Measurements from ENCODE around the gene ALKBH2.
"Not testable (repeated sequence)": the region's sequence is repeated elsewhere in the genome, so short reads cannot be mapped to it uniquely, and the experiment has no call there.

Gene ALKBH2

GRCh38 chr12:109065154-109065852, 28.0 kb downstream of the ALKBH2 start:
- no peak for DNase-seq

- DNase-seq = no peak
Measured at GRCh38 chr12:109064143-109064542, 29.1 kb downstream of the ALKBH2 start.

- DNase-seq = no peak
Measured at GRCh38 chr12:109058773-109059172, 34.5 kb downstream of the ALKBH2 start.

GRCh38 chr12:109057376-109057775, 35.9 kb downstream of the ALKBH2 start:
- no peak for DNase-seq

GRCh38 chr12:109056891-109057290, 36.4 kb downstream of the ALKBH2 start:
- no peak for DNase-seq

- no peak for DNase-seq
Measured at GRCh38 chr12:109054520-109054919, 38.8 kb downstream of the ALKBH2 start.

- DNase-seq = not testable (repeated sequence)
Measured at GRCh38 chr12:109054124-109054513, 39.2 kb downstream of the ALKBH2 start.

GRCh38 chr12:109053382-109054123, 39.7 kb downstream of the ALKBH2 start:
- DNase-seq = peak; percentile 18

GRCh38 chr12:109052414-109053323, 40.6 kb downstream of the ALKBH2 start, which contains the start of gene USP30:
TSS of gene USP30 (plus strand) at chr12:109052576. CDS start at chr12:109052679, 103 bp downstream.
- DNase-seq = peak; percentile 81

GRCh38 chr12:109052097-109052413, 41.2 kb downstream of the ALKBH2 start:
- DNase-seq = no peak

GRCh38 chr12:109049794-109050193, 43.5 kb downstream of the ALKBH2 start:
- not testable (repeated sequence) for DNase-seq

- not testable (repeated sequence) for DNase-seq
Measured at GRCh38 chr12:109048706-109049105, 44.6 kb downstream of the ALKBH2 start.

- DNase-seq = peak; percentile 27
Measured at GRCh38 chr12:109047081-109047805, 46.0 kb downstream of the ALKBH2 start.

- no peak for DNase-seq
Measured at GRCh38 chr12:109044241-109044640, 49.0 kb downstream of the ALKBH2 start.

Measured in EL (cell line).